ENCODE measurements around the gene CDC14B. TPM values are rescaled to one million over a fixed set of nuclear protein-coding genes. Genes with fewer than 3 reads are reported as not detected.

Gene CDC14B
- total and polyA plus RNA-seq, 2 donors (not counting 1 experiment from before 2014, with no cell fraction given): 2.8 to 8.5 TPM

GRCh38 chr9:96581786-96582185, 37.9 kb downstream of the CDC14B start:
- H3K9me3 ChIP-seq (ENCODE audit: control extremely low read depth in 1 of 3, control insufficient read depth in 2 of 3, insufficient read depth in 1 of 3, low read length in 2 of 3): no peaks in the 10 kb centered on the region
- ChIA-PET POLR2A (no interaction called here), CTCF (no interaction called here)
- no peaks in the 10 kb centered on the region for H3K36me3 ChIP-seq (replicated peaks in 1 of 2; ENCODE audit: control extremely low read depth in 1 of 2, control insufficient read depth in 1 of 2, extremely low read depth in 1 of 2, insufficient read depth in 2 of 2, low read length in 1 of 2)
- intact Hi-C loops (cut with micrococcal nuclease): no loop called here
- Mint-ChIP-seq H3K9me3 (ENCODE audit: insufficient read depth) (no peaks in the 10 kb centered on the region), H3K4me1 (no peaks in the 10 kb centered on the region), H3K27ac (no peak overlapping the region), H3K27me3 (no peaks in the 10 kb centered on the region), H3K4me3 (no peak overlapping the region)
- DNase-seq (no peak), ATAC-seq (ENCODE audit: low read depth) (no peak)
- H3K4me1 ChIP-seq (ENCODE audit: control insufficient read depth in 2 of 2, insufficient read depth in 2 of 2, low read length in 2 of 2): no peaks in the 10 kb centered on the region
- H4K20me1 ChIP-seq (ENCODE audit: control insufficient read depth, insufficient read depth, low read length, poor library complexity, severe bottlenecking): no peaks in the 10 kb centered on the region
- no peak overlapping the region for H3K4me2 ChIP-seq (replicated peaks; ENCODE audit: low read depth, low read length, poor library complexity, severe bottlenecking)
- no peak overlapping the region for H3K4me3 ChIP-seq (ENCODE audit: control extremely low read depth in 1 of 5, extremely low read depth in 1 of 5, insufficient read depth in 1 of 5, low read depth in 2 of 5, low read length in 4 of 5)
- no peaks in the 10 kb centered on the region for H3K27me3 ChIP-seq (replicated peaks in 1 of 4; ENCODE audit: control extremely low read depth in 1 of 4, control insufficient read depth in 3 of 4, insufficient read depth in 4 of 4, low read length in 3 of 4)
- 100% methylated on average over 2 of the region's 6 CpGs for WGBS (ENCODE audit: insufficient coverage)
- H3K9ac ChIP-seq (ENCODE audit: low read length): no peak overlapping the region
- no peak overlapping the region for H2AFZ ChIP-seq (ENCODE audit: insufficient read depth, low read depth, low read length, poor library complexity, severe bottlenecking)
- no peak overlapping the region for H3K27ac ChIP-seq (ENCODE audit: low read length in 2 of 2)
- TF ChIP-seq EZH2 (IDR thresholded peaks at IDR 0.05; ENCODE audit: borderline replicate concordance, insufficient read depth, low read depth, low read length, poor library complexity, severe bottlenecking) (no peak), CTCF (IDR thresholded peaks at IDR 0.05) (no peak)
- H3K79me2 ChIP-seq (ENCODE audit: control insufficient read depth, insufficient read depth, low read length): no peaks in the 10 kb centered on the region

- ATAC-seq (ENCODE audit: low read depth) (no peak), DNase-seq (no peak)
- Histone ChIP-seq H3K79me2 (ENCODE audit: control insufficient read depth, insufficient read depth, low read length) (no peaks in the 10 kb centered on the region), H3K27ac (ENCODE audit: low read length in 2 of 2) (no peak overlapping the region), H3K4me2 (replicated peaks; ENCODE audit: low read depth, low read length, poor library complexity, severe bottlenecking) (no peak overlapping the region), H3K9ac (ENCODE audit: low read length) (no peak overlapping the region), H3K4me3 (ENCODE audit: control extremely low read depth in 1 of 5, extremely low read depth in 1 of 5, insufficient read depth in 1 of 5, low read depth in 2 of 5, low read length in 4 of 5) (no peak overlapping the region), H3K4me1 (ENCODE audit: control insufficient read depth in 2 of 2, insufficient read depth in 2 of 2, low read length in 2 of 2) (no peaks in the 10 kb centered on the region), H3K9me3 (ENCODE audit: control extremely low read depth in 1 of 3, control insufficient read depth in 2 of 3, insufficient read depth in 1 of 3, low read length in 2 of 3) (no peaks in the 10 kb centered on the region), H3K27me3 (replicated peaks in 1 of 4; ENCODE audit: control extremely low read depth in 1 of 4, control insufficient read depth in 3 of 4, insufficient read depth in 4 of 4, low read length in 3 of 4) (no peaks in the 10 kb centered on the region), H3K36me3 (replicated peaks in 1 of 2; ENCODE audit: control extremely low read depth in 1 of 2, control insufficient read depth in 1 of 2, extremely low read depth in 1 of 2, insufficient read depth in 2 of 2, low read length in 1 of 2) (no peaks in the 10 kb centered on the region), H4K20me1 (ENCODE audit: control insufficient read depth, insufficient read depth, low read length, poor library complexity, severe bottlenecking) (no peaks in the 10 kb centered on the region), H2AFZ (ENCODE audit: insufficient read depth, low read depth, low read length, poor library complexity, severe bottlenecking) (no peak overlapping the region)
- ChIA-PET POLR2A (no interaction called here), CTCF (no interaction called here)
- no peak overlapping the region for H3K27ac Mint-ChIP-seq
- TF ChIP-seq EZH2 (IDR thresholded peaks at IDR 0.05; ENCODE audit: borderline replicate concordance, insufficient read depth, low read depth, low read length, poor library complexity, severe bottlenecking) (no peak), CTCF (IDR thresholded peaks at IDR 0.05) (no peak)
- H3K9me3 Mint-ChIP-seq (ENCODE audit: insufficient read depth): no peaks in the 10 kb centered on the region
- WGBS (ENCODE audit: insufficient coverage): no CpG with 5 or more reads among the region's 4 CpGs
- H3K4me1 Mint-ChIP-seq: no peaks in the 10 kb centered on the region
- intact Hi-C loops (cut with micrococcal nuclease): no loop called here
- no peak overlapping the region for H3K4me3 Mint-ChIP-seq
- no peaks in the 10 kb centered on the region for H3K27me3 Mint-ChIP-seq
Measured at GRCh38 chr9:96581301-96581700, 38.3 kb downstream of the CDC14B start.

All from B cell (primary cell).